CD4-positive, alpha-beta T cell (primary cell): ENCODE measurements around the gene MTMR8. TPM values are rescaled to one million over a fixed set of nuclear protein-coding genes. Genes with fewer than 3 reads are reported as not detected.

ENCODE experiments used
- ATAC-seq: fragments of 200-7000 bp; cut with Tn5 transposase; one replicate; pipeline ENCODE4 v1.10.0; 2022; ENCODE audit warnings: mild to moderate bottlenecking; ENCODE audit not compliant: poor library complexity
- CTCF ChIA-PET: fragments of 350-600 bp; sonication (Branson Sonifier 250); formaldehyde crosslinking; loops from one replicate; lab custom pipeline; 2021; ENCODE audit warnings: antibody characterized with exemption, inconsistent platforms; lab: Charles Lee
- POLR2A ChIA-PET: fragments of 350-600 bp; sonication (Branson Sonifier 250); formaldehyde crosslinking; loops from one replicate; lab custom pipeline; 2021; ENCODE audit warnings: antibody characterized with exemption, inconsistent platforms; lab: Charles Lee
- DNase-seq, 14 experiments: peaks; one replicate each; pipeline ENCODE4 v3.0.0-alpha.2; 2013 to 2020; ENCODE audit warnings: mixed read lengths in 2 of 14
- H3K27ac ChIP-seq, 2 donors: one replicate each; pipeline versions ENCODE4 v1.5.1 to v1.7.0; 2013; ENCODE audit warnings: low read length in 2 of 2, low read depth in 1 of 2, mild to moderate bottlenecking in 1 of 2
- H3K27me3 ChIP-seq, 2 experiments: 1 replicate in 1 of 2; 2 replicates in 1 of 2; pipeline versions ENCODE4 v1.6.1 to v1.7.0; 2013; ENCODE audit warnings: low read length in 2 of 2, control low read depth in 1 of 2, mild to moderate bottlenecking in 1 of 2, moderate library complexity in 1 of 2; ENCODE audit not compliant: insufficient read depth in 2 of 2, control insufficient read depth in 1 of 2
- H3K36me3 ChIP-seq: one replicate; pipeline ENCODE4 v1.6.1; 2013; ENCODE audit warnings: low read length, control low read depth; ENCODE audit not compliant: insufficient read depth
- H3K4me1 ChIP-seq: one replicate; pipeline ENCODE4 v1.6.1; 2013; ENCODE audit warnings: low read length, control low read depth; ENCODE audit not compliant: insufficient read depth
- H3K4me3 ChIP-seq: one replicate; pipeline ENCODE4 v1.5.1; 2013; ENCODE audit warnings: mild to moderate bottlenecking, low read length, moderate library complexity
- H3K9me3 ChIP-seq, 2 experiments: 1 replicate in 1 of 2; 2 replicates in 1 of 2; pipeline versions ENCODE4 v1.6.1 to v1.7.0; 2013; ENCODE audit warnings: low read length in 2 of 2, mild to moderate bottlenecking in 2 of 2, control low read depth in 1 of 2, moderate library complexity in 1 of 2; ENCODE audit not compliant: control insufficient read depth in 1 of 2, insufficient read depth in 1 of 2
- H3K27ac Mint-ChIP-seq: one replicate; pipeline ENCODE4 v1.8.0; 2020; ENCODE audit warnings: mixed read lengths
- H3K27me3 Mint-ChIP-seq: one replicate; pipeline ENCODE4 v1.8.0; 2021; ENCODE audit warnings: mixed read lengths
- H3K36me3 Mint-ChIP-seq: one replicate; pipeline ENCODE4 v1.8.0; 2021; ENCODE audit warnings: low read depth, mixed read lengths
- H3K4me1 Mint-ChIP-seq: one replicate; pipeline ENCODE4 v1.8.0; 2021; ENCODE audit warnings: low read depth, mixed read lengths
- H3K4me3 Mint-ChIP-seq: one replicate; pipeline ENCODE4 v1.8.0; 2020; ENCODE audit warnings: mild to moderate bottlenecking, mixed read lengths
- H3K9me3 Mint-ChIP-seq: one replicate; pipeline ENCODE4 v1.8.0; 2020; ENCODE audit warnings: mixed read lengths
- CTCF ChIP-seq: fragments of 200-600 bp; IDR thresholded peaks from one replicate; pipeline ENCODE4 v1.8.0; 2022; ENCODE audit warnings: antibody characterized with exemption, mild to moderate bottlenecking
- intact Hi-C, 2 experiments: fragments of 100-400 bp; cut with DNase I in 1 of 2; cut with micrococcal nuclease in 1 of 2; formaldehyde crosslinking; loops; one replicate each; pipeline versions ENCODE4 v1.15.1 to v1.9.0; 2023 to 2025; cut with DNase I, micrococcal nuclease
- polyA plus RNA-seq, 2 donors: library from polyadenylated mRNA; unstranded; fragments of 120-200 nt; gene quantifications; one replicate each; pipeline ENCODE4 v1.2.1, GENCODE V29; 2013
- total RNA-seq, 174 experiments: library from RNA in 2 of 174; stranded (reverse) in 2 of 174; gene quantifications; one replicate each; pipeline ENCODE4 v1.2.3 and lab custom pipeline; 2021 to 2026

Gene MTMR8
- total RNA-seq (1 to 10 TPM; 2.3 to 3.1 TPM), total RNA-seq (lab: John Stamatoyannopoulos, UW) (2.2 to 12.4 (median 5.6) reads per million in 172 experiments)
- polyA plus RNA-seq (2013, experiment 1 of 2), result 2.1 TPM
- polyA plus RNA-seq (2013, experiment 2 of 2), result 4.0 TPM

GRCh38 chrX:64394874-64395567, at the start of gene MTMR8:
Gene MTMR8 (minus strand): TSS chrX:64395452. CDS start chrX:64395363, 89 bp downstream.
- peak within 1 kb of the TSS; percentile 85 for H3K27ac Mint-ChIP-seq
- peak within 1 kb of the TSS; percentile 90 for H3K4me3 Mint-ChIP-seq
- DNase-seq, result peak; percentile 59 to 89 (median 73)
- H3K4me1 Mint-ChIP-seq, result peaks cover 46% of the 10 kb centered on the region
- TF ChIP-seq CTCF, result no peak
- ATAC-seq, result peak; percentile 95
- ChIA-PET CTCF (no interaction called here), POLR2A (interaction anchor here (0.7 to 1.5 kb wide), 3 partner anchors 92 to 1140 kb away, joined by 3 to 8 read pairs (median 3); partner anchors contain the start of gene AMER1)
- Histone ChIP-seq H3K4me3 (peak within 1 kb of the TSS; percentile 85), H3K9me3 (no peaks in the 10 kb centered on the region), H3K27ac (peak within 1 kb of the TSS; percentile 21 to 22), H3K36me3 (no peaks in the 10 kb centered on the region), H3K4me1 (peaks cover 17% of the 10 kb centered on the region), H3K27me3 (no peaks in the 10 kb centered on the region)
- H3K27me3 Mint-ChIP-seq, result no peaks in the 10 kb centered on the region
- H3K9me3 Mint-ChIP-seq, result no peaks in the 10 kb centered on the region
- intact Hi-C loops, result loop anchor here (1.0 to 5.0 kb wide), 4 partner anchors 188 to 1142 kb away; partner anchors contain the start of genes AMER1 (in 1 of the 2) and ZC4H2 (in 1 of the 2)
- peaks cover 10% of the 10 kb centered on the region for H3K36me3 Mint-ChIP-seq

DNA sequence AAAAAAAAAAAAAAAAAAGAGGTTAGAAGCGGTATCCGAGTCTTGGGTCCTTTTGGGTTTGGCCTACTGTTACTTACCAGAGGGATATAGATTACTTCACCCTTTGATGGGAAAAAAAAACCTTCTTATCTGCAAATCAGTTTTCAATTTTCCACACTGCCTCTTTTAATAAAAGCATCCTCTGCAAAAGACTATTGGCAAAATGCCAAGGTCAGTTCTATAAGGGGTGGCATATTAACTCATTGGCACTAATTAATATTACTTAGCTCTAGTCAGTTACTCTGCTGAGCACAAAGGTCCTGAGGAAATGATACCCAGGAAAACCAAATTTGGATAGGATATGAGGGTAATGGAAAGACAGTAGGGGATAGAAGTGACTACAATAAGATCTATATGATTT, 44.3 kb upstream of the MTMR8 start:
- Mint-ChIP-seq H3K4me1 (no peaks in the 10 kb centered on the region), H3K9me3 (peaks cover 3% of the 10 kb centered on the region), H3K27ac (no peak overlapping the region), H3K4me3 (no peak overlapping the region), H3K27me3 (no peaks in the 10 kb centered on the region), H3K36me3 (no peaks in the 10 kb centered on the region)
- TF ChIP-seq CTCF, result no peak
- H3K27ac ChIP-seq, result no peak overlapping the region
- CTCF ChIA-PET, result no interaction called here
- no peaks in the 10 kb centered on the region for H3K27me3 ChIP-seq
- POLR2A ChIA-PET, result no interaction called here
- no peaks in the 10 kb centered on the region for H3K9me3 ChIP-seq
- intact Hi-C loops, result no loop called here
- H3K4me1 ChIP-seq, result no peaks in the 10 kb centered on the region
- DNase-seq (no peak), ATAC-seq (no peak)
- H3K4me3 ChIP-seq, result no peak overlapping the region
- H3K36me3 ChIP-seq, result no peaks in the 10 kb centered on the region

GRCh38 chrX:64437665-64438064, 42.4 kb upstream of the MTMR8 start:
- Histone ChIP-seq H3K36me3 (no peaks in the 10 kb centered on the region), H3K27me3 (no peaks in the 10 kb centered on the region), H3K4me3 (no peak overlapping the region), H3K4me1 (no peaks in the 10 kb centered on the region), H3K9me3 (peaks cover 0 to 2% of the 10 kb centered on the region in 2 experiments), H3K27ac (no peak overlapping the region)
- POLR2A ChIA-PET, result no interaction called here
- TF ChIP-seq CTCF, result no peak
- no peaks in the 10 kb centered on the region for H3K36me3 Mint-ChIP-seq
- ATAC-seq, result no peak
- intact Hi-C loops, result no loop called here
- no peaks in the 10 kb centered on the region for H3K27me3 Mint-ChIP-seq
- no peaks in the 10 kb centered on the region for H3K4me1 Mint-ChIP-seq
- H3K4me3 Mint-ChIP-seq, result no peak overlapping the region
- CTCF ChIA-PET, result no interaction called here
- DNase-seq, result no peak
- H3K9me3 Mint-ChIP-seq, result peaks cover 1% of the 10 kb centered on the region
- H3K27ac Mint-ChIP-seq, result no peak overlapping the region
